ENCODE measurements around the gene SEMA3D.

- TF ChIP-seq TAF1 (IDR thresholded peaks at IDR 0.05; ENCODE audit: borderline replicate concordance, low read depth, low read length) (no peak), POLR2AphosphoS5 (IDR thresholded peaks at IDR 0.05; ENCODE audit: low read depth, low read length) (no peak), POLR2A (IDR thresholded peaks at IDR 0.05; ENCODE audit: low read depth, low read length) (no peak)
Measured at GRCh38 chr7:85183296-85183695, 3.6 kb downstream of the SEMA3D start.
